ENCODE data around the gene ANKRD33B.
"Not testable (repeated sequence)": the region's sequence is repeated elsewhere in the genome, so short reads cannot be mapped to it uniquely, and the experiment has no call there.

ANKRD33B gene

DNA sequence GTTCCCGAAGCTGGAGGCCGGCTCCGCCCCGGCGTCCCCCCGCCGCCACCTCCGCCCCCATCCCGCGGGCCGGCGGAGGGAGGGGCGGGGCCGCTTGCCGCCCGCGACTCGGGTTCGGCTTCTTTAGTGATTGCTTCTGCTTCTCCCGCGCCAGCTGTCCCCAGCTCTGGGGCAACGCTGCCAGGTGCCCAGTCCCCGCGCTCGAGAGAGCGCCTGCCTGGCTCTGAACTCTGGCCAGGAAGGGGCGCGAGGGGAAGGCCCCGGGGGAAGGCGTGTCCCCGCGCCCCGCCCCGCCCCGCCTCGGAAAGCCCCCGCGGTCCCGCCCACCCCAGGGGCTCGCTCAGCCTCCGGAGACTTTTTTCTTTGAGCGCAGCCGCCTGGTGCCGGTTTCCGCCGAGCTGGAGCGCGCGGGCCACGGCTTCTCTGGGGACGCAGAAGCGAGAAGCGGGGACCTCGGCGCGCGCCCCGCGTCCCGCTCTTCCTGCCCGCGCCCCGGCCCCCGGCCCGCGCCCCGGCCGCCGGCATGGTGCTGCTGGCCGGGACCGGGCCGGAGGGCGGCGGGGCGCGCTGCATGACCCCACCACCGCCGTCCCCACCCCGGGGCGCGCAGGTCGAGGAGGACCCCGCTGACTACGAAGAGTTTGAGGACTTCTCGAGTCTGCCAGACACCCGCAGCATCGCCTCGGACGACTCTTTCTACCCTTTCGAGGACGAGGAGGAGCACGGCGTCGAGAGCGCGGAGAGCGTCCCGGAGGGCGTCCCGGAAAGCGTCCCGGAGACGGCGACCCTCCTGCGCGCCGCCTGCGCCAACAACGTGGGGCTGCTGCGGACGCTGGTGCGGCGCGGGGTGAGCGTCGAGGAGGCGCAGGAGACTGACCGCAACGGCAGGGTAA, at the start of gene ANKRD33B:
Gene ANKRD33B (plus strand): TSS at position 126 of the 893 bp plus-strand sequence. CDS start 398 bp downstream, at position 524.
- no peak for DNase-seq

DNA sequence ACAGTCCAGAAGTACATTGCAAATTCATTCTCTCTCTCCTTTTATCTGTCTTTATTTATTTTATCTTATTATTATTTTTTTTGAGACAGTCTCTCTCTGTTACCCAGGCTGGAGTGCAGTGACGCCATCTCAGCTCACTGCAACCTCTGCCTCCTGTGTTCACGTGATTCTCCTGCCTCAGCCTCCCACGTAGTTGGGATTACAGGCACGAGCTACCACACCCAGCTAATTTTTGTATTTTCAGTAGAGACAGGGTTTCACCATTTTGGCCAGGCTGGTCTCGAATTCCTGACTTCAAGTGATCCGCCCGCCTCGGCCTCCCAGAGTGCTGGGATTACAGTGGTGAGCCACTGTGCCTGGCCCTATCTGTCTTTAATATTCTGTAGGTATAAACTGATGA, 49.3 kb upstream of the ANKRD33B start:
- DNase-seq = not testable (repeated sequence)

DNA sequence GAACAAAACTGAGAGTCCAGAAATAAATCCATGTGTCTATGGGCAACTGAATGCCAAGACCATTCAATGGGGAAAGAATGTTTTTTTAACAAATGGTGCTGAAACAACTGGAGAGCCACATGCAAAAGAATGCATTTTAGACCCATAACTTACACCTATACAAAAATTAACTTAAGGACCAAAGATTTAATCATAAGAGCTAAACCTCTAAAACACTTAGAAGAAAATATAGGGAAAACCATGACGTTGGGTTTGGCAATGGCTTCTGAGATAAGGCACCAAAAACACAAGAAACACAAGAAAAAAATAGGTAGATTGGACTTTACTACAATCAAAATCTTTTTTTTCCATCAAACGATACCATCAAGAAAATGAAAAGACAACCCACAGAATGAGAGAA, 48.4 kb upstream of the ANKRD33B start:
- no peak for DNase-seq

DNA sequence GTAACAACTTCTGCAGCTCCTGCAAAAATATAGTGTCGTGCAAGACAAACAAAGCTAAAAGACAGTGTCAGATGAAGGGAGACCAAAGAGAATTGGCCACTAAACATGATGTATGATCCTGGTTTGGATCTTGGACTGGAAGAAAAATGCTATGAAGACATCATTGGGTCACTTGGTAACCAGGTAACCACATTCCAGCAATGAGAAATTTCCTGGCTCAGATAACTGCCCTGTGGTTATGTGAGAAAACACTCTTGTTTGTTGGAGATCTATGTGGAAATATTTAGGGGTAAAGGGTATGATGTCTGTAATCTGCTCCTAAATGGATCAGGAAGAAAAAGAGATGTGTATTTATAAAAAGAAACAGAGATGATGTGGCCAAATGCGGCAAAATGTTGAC, 45.5 kb upstream of the ANKRD33B start:
- no peak for DNase-seq

DNA sequence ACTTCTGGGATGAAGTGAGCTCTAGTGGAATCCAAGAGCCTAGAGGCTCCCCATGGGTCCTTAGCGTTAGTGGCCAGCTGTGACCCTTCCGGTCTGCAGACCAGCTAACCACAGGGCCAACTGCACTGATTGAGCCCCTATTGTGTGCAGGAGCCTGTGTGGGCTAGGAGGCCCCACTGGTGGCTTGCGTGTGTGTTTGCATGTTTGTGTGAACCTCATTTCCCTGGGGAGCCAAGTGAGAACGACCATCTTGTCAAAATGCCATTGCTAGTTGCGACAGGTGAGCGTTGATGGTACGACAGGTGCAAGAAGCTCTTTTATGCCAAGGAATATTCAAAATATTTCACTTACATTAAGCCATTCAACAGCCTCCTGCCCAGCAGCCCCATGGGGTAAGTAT, 44.1 kb upstream of the ANKRD33B start:
- DNase-seq = no peak

DNA sequence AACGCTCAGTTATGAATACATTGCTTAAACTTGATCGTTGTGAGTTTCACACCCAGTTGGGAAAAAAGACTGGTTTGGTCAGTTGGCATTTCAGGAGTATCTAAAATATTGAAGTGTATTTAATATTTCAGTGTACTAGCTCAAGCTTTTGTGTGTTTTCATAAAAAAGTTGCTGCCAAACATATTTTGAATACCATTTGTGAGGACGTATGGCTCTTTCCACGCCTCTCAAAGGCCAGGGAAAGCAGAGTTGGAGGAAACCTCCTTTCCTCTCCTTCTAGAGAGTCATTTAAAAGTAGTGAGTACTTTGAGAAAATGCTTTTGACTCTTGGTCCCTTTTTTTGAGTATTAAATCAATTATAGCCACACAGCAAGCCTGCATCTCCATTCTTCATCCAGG, 43.2 kb upstream of the ANKRD33B start:
- no peak for DNase-seq

DNA sequence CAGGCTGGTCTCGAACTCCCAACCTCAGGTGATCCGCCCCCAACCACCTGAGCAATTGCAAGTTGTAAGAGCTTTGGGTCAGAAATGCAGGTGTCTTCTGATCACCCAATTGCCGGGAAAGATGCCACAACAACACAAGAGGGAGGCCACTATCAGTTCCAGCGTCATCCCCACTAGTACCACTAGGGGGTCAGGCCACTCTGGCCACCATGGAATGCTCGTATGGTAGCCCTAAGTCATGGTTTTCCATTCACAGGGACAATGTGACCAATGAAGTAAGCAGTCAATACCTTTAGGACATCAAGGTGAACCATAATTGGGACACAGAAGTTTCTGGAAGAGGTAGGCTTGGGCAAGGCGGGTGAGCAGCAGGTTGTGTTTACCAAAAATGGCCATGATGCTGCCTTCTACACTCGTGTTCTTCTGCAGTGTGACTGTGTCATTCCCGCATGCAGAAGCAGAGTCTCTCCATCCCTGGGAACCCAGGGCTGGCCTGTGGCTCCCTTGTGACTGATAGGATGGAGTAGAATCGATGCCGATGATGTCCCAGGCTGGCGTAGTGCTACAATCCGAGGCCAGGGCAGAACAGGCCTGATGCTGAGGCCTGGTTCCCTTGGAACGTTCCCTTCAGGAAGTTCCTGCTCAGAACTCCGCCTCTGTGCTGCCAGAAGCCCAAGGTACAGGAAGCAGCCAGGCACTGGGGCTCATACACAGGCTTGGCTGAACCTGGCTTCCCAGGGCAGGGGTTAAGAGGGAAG, 42.2 kb upstream of the ANKRD33B start:
- DNase-seq = no peak

DNA sequence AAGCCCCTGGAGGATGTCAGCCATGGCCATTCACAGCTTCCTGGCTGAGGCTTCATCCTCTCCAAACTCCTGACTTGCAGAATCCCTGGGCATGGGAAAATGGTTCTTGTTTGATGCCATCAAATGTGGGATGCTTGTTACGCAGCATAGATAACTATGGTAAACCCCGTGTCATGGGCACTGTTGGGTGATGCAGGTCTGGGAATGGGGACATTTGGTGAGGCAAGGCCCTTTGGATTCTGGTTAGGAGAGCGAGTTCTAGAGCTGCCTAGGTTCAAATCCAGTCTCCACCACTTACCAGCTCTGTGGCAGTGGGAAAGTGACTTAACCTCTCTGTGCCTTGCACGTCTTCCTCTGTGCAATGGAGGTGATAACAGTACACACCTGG, 41.7 kb upstream of the ANKRD33B start:
- DNase-seq = no peak

DNA sequence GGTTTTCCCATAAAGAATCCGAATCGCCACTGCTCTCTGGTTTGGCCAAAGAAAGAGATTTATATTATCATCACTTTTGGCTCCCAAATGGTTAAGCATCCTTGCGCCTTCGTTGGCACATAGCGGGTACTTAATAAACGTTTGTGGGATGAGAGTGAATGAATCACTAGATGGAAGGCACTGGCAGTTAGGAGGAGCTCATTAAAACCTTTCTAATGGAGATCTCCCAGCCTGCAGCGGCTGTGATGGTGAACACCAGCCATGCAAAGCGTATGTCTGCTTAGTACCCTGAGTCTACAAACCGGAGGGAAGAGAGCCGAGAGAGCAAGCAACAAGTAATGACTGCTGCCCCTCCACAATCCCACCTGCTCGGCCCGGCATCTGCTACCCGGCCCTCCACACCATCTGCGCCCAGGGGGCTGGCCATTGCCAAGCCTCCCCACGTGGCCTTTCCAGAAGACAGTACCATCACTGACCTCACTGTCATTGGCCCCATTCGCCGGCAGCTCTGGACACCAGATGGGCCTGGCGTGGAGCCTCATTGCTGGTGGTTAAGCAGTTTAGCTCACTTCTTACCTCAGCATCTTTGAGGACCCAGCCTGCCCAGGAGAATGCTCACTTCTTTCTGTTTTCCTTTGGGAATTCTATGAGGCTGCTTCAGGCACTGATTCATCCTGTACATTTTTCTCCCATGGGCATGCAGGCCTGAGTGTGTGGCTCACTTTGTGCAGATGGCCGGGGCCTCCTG, 39.3 kb upstream of the ANKRD33B start:
- DNase-seq = no peak

DNA sequence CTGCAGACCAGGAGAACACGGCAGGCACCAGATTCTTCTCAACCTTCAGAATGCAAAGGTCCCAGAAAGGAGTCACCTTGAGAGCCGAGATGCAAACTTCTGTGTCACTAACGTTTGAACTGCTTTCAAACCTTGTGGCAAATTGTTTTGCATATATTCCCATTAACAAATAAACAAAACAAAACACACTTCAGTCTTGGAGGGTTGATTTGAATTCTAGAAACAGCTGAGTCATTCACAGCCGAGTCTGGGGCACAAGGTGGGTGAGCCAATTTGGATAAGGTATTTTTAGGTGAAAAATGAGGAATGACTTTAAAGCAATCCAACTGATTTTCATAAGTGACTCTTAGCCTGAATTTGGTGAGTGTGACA, 38.8 kb upstream of the ANKRD33B start:
- no peak for DNase-seq

DNA sequence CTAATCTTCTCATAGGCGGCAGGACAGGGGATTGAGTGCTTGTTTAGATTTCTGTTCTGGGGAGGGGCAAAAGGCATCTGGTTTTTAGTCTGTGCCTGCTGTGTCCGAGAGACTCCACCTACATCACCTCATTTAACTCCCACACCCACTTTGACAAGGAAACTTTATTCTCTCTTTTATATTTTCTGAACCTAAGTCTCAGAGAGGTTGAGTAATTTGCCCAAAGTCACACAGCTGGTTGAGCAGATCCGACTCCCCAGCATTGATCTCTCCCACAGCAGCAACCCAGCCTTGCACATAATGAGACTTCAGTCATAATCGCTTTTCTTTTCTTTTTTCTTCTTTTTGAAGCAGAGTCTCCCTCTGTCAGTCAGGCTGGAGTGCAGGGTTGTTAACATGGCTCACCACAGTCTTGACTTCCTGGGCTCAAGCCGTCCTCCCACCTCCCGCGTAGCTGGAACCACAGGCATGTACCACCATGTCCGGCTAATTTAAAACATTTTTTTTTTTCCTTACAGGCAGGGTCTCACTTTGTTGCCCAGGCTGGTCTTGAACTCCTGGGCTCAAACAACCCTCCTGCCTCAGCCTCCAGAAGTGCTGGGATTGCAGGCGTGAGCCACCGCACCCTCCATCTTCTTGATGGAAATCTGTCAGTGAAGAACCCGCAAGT, 36.5 kb upstream of the ANKRD33B start:
- DNase-seq = no peak

DNA sequence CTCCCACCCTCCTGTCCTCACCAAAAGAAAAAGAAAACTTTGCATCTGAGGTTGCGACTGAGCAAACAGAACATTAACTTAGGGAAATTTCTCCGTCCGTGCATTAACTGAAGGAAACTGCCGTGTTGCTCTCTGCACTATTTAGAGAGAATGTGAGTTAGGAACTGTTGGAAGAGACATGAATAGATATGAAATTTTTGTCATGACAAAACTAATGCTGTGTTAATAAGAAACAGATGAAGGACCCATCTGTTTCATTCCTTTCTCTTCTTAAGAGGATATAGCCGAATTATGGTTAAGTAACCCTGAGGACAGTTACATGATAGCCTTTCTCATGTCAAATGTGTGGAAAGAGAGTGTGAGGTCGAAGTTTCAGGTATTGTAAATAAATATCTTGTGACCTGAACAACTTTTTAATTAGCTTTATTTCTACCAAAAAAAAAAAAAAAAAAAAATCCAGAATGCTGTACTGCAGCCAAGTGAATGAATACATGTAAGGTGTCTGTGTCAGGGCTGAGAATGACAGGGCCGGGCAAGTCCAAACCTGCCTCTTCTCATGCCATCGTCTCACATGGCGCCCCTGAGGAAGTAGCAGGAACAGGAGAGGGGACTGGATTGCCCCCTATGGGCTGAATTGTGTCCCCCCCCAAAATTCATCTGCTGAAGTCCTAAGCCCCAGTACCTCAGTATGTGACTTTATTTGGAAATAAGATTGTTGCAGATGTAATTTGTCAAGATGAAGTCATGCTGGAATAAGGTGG, 35.6 kb upstream of the ANKRD33B start:
- DNase-seq = no peak

DNA sequence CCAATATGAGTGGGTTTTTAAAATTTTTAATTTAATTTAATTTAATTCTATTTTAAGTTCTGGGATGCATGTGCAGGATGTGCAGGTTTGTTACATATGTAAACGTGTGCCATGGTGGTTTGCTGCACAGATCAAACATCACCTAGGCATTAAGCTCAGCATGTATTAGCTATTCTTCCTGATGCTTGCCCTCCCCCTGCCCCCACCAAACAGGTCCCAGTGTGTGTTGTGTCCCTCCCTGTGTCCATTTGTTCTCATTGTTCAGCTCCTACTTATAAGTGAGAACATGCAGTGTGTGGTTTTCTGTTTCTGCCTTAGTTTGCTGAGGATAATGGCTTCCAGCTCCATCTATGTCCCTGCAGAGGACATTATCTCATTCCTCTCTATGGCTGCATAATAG, 35.0 kb upstream of the ANKRD33B start:
- no peak for DNase-seq

DNA sequence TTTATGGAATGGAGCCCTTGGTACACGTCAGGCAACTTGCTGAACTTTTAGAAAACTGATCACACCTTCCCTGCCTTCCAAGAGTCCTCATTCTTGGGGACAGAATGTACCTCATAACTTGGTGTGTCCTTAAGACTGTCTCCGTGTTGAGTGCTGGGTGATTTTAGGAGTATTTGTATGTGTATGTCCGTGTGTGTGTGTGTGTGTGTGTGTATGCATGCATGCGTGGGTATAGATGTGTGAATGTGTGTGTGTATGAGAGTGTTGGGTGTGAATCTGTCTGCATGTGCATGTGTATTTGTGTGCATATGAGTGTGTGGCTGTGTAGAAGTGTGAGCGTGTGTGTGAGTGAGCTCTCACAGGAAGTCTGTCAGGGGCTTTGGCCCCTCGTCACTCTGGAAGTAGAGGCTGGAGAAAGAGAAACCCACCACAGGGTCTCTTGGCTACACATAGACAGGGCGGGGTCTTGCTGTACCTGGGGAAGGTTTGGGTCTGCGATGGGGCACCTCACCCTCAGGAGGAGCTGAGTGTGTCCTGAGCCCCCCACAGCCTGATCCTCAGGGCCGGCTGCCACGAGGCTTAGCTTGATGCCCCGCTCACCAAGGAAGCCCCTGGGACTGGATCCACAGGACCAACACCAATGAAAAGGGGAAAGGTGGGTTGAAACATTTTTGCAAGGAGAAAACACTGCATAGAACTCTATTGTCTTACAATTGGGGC, 33.1 kb upstream of the ANKRD33B start:
- no peak for DNase-seq

DNA sequence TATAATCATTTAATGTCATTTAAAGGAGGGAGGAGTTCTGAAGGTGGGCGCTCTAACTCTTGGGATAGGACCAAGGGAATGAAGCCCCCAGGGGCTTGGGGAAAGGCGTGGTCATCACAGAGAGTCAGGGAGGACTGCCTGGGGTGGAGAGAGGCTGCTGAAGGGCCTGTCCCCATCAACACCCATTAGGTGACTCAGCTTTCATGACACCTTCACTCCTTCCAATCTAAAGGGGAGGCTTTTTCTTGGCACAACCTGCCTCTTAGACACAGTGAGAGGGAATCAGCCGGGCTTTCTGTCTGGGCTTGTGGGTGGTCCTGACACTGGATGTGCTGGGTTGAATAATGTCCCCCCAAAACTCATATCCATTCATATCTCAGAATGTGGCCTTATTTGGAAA, 31.4 kb upstream of the ANKRD33B start:
- no peak for DNase-seq

DNA sequence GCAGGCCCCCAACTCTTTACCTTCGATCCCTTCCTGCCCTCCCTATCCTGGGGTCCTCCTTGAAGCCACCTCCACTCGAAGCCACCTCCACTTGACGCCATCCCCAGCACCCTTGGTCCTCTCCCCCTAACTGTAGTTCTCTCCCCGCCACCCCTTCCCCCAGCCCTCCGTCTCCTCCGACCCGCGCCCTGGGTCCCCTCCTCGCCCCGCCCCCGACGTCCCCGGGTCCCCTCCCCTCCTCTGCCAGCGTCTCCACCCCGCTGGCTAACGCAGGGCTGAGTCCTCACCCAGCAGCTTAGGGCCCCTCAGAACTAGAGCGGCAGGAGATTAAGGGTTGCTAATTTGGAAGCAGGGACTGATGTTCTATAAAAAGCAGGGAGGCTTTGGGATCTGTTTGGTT, 30.6 kb upstream of the ANKRD33B start:
- DNase-seq = no peak

DNA sequence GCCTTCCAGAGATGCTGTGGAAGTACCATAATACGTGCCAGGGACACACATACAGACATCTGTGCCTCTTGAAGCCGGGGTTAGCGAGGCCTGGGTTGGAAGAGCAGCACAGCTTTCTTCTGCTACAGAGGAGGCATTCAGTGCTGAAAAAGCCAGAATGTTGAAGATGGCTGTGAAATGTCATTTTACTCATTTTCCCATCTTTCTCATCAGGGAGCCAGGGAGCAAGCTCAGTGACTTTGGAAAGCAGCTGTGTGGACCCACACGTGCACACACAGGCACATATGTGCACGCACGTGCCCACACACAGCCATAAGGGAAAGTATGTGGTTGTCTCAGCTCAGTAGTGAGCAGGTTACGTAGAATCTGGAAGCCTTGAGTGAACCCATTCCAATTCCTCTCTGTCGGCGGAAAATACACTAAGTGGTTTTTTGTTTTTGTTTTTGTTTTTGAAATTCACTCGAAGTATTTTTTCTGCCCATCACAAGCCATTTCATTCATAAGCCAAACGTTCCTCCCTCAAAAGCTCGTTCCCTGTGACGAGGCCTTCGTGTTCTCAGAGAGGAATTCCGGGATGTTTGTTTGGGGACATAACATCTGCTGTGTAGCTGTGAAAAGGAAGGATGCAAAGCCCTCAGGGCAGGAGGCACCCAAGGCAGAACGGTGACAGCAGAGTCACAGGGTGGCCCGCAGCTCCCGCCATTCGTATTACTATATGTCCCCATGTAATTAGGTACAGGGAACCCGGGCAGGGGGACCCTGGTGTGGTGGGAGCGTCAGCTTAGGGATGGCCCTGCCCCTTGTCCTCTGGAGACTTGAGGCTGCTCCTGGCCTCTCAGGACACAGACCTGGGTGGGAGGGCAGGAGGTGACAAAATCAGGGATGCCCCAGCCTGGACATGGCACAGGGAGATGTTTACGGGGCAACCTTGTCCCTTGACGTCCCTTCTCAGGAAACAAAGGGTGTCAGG, 29.0 kb upstream of the ANKRD33B start:
- no peak for DNase-seq

DNA sequence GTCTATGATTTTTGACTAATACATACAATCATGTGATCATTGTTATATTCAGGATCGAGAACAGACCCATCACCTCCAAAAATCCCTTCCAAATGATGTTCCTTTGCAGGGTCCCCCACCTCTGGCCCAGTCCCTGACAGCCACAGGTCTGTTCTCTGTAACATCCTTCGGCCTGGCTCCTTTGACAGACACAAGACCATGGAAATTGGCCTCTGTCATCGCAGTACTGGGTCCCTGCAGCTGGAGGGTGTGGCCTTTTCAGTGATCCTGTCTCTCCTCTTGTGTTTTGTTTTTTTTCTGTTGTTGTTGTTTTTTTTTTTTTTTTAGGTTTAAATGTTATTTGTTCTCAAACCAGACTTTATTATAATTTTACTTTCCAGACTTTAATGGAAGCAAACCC, 27.4 kb upstream of the ANKRD33B start:
- DNase-seq = no peak

DNA sequence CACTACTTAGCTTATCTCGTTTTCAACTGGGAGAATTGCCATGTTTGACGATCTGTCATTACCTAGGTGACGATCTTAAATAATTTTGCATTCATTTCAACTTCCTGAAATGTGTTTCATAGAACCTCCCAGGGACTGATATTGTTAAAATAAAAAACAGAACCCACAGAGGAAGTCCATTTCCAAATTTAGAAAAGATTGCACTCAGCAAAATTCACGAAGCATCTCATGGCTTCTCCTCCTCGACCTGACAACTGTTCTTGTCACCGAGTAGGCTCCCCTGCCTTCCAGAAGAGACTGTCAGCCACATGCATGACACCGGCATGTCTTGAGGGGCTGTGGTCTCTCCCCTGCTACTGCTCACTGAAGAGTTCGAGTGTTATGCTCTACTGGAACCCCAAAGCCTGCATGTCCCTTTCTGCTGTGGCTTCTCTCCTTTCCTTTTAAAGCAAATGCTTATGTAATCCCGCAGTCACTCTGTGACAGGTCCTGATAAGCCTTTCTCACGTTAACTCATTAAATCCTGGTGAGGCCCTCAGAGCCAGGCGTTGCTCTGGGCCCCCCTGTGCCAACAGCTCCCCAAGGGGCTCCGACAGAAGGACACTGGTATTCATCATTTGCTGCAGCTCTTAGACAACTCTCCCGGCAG, 26.8 kb upstream of the ANKRD33B start:
- DNase-seq = no peak

DNA sequence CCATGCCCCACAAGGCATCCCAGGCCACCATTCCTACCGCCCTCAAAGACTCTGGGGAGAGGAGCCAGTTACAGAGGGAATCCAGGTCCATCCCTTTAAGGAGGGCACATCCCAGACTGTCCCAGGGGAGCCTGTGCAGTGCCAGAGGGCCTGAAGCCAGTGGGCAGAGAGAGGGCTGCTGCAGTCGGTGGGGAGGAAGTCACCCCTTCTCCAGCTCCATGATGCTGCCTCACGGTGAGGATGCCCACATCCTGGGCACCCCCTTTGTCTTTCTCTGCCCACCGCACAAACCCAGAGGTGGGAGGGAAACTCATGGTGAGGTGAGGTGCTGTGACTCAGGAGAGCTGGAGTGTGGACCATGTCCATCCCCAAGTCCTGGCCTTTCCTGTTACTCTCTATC, 26.2 kb upstream of the ANKRD33B start:
- no peak for DNase-seq
